Measurements from ENCODE around the gene CIDEC. TPM values are rescaled to one million over a fixed set of nuclear protein-coding genes. Genes with fewer than 3 reads are reported as not detected.

Gene CIDEC
- total and polyA plus RNA-seq, 2 of the 13 experiments (the other 11 are each of a cell fraction or from before 2014, with no cell fraction given), result 2.5 to 10.4 TPM

GRCh38 chr3:9890249-9891071 is 10.4 kb upstream of the CIDEC start, which contains the start of gene JAGN1 (continued):
- peak; percentile 36; the same call in 1 of the 2 replicates for TF ChIP-seq GATA4 (IDR thresholded peaks at IDR 0.05; ENCODE audit: borderline replicate concordance, low read depth)
- TF ChIP-seq ZFYVE20 (CRISPR knock-in tag; IDR thresholded peaks at IDR 0.05; ENCODE audit: borderline replicate concordance, low read depth), result peak; percentile 81; the same call in 1 of the 2 replicates
- peak; percentile 61; the same call in 1 of the 2 replicates for TF ChIP-seq ZNF256 (CRISPR knock-in tag; conservative IDR thresholded peaks at IDR 0.05)
- peak; percentile 88 for TF ChIP-seq ZBTB7B (CRISPR knock-in tag; IDR thresholded peaks at IDR 0.05)
- no peak for TF ChIP-seq DNMT3B (CRISPR knock-in tag; conservative IDR thresholded peaks at IDR 0.05)
- no peak for TF ChIP-seq ELF4 (CRISPR knock-in tag; IDR thresholded peaks at IDR 0.05; ENCODE audit: borderline replicate concordance)
- 0 out of 2 replicates have a peak, but pooled peaks have one; percentile 78 for TF ChIP-seq FOXO4 (CRISPR knock-in tag; conservative IDR thresholded peaks at IDR 0.05)
- TF ChIP-seq RXRA (CRISPR knock-in tag; IDR thresholded peaks at IDR 0.05), result peak; percentile 73; the same call in 1 of the 2 replicates
- TF ChIP-seq PHF21A (CRISPR knock-in tag; IDR thresholded peaks at IDR 0.05), result 0 out of 2 replicates have a peak, but pooled peaks have one; percentile 24
- TF ChIP-seq DBP (CRISPR knock-in tag; IDR thresholded peaks at IDR 0.05; ENCODE audit: not compliant biosample characterization), result peak; percentile 20
- TF ChIP-seq ZNF407 (CRISPR knock-in tag; IDR thresholded peaks at IDR 0.05; ENCODE audit: not compliant biosample characterization), result peak; percentile 58
- peak; percentile 55; the same call in 1 of the 2 replicates for TF ChIP-seq ZBTB39 (CRISPR knock-in tag; IDR thresholded peaks at IDR 0.05)
- TF ChIP-seq DNMT1 (CRISPR knock-in tag; IDR thresholded peaks at IDR 0.05), result 0 out of 2 replicates have a peak, but pooled peaks have one; percentile 58

All from HepG2 (cell line).